NB4 (cell line): ENCODE results near the gene BSDC1.
A peak's percentile ranks its signal among the peaks of the same experiment; 100 is the strongest.
"Not testable (repeated sequence)": the region's sequence is repeated elsewhere in the genome, so short reads cannot be mapped to it uniquely, and the experiment has no call there.

Source experiments
- DNase-seq: peaks from one replicate; pipeline ENCODE4 v3.0.0; 2010; ENCODE audit warnings: low read depth
- H3K4me3 ChIP-seq: one replicate; pipeline ENCODE4 v1.5.1; 2011; ENCODE audit warnings: mild to moderate bottlenecking, low read depth, low read length, moderate library complexity
- MYC ChIP-seq: IDR thresholded peaks from 2 replicates; pipeline ENCODE4 v1.6.1; 2011; ENCODE audit warnings: low read depth, low read length
- POLR2A ChIP-seq: IDR thresholded peaks from 2 replicates; pipeline ENCODE4 v1.6.1; 2011; ENCODE audit warnings: mild to moderate bottlenecking; ENCODE audit not compliant: insufficient read length; ENCODE audit errors: extremely low read depth
- TF ChIP-seq, protein P1 (sequence below): IDR thresholded peaks from one replicate; pipeline ENCODE4 v1.5.1; 2012; ENCODE audit warnings: low read depth, low read length
- TF ChIP-seq, protein P2 (sequence below): IDR thresholded peaks from 2 replicates; pipeline ENCODE4 v1.6.1; 2011; ENCODE audit warnings: low read depth, low read length

BSDC1 gene

DNA sequence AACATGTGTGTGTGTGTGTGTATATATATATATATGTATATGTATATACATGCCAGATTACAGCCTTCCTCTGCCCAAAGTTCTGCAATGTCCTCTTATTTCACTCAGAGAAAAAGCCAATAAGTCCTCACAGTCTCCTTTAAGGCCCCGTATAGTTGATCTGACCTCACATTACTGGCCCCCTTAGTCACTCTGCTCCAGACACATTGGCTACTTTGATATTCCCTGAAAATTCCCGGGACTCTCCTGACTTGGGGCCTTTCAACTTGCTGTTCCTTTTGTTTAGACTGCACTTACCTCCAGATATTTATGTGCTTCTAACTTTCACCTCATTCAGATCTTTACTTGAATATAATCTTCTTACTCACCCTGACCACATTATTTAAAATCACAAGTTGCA, 4.2 kb upstream of the BSDC1 start:
- H3K4me3 ChIP-seq: no peak overlapping the region
- TF ChIP-seq POLR2A (no peak), MYC (no peak)
- TF ChIP-seq, protein P1, sequence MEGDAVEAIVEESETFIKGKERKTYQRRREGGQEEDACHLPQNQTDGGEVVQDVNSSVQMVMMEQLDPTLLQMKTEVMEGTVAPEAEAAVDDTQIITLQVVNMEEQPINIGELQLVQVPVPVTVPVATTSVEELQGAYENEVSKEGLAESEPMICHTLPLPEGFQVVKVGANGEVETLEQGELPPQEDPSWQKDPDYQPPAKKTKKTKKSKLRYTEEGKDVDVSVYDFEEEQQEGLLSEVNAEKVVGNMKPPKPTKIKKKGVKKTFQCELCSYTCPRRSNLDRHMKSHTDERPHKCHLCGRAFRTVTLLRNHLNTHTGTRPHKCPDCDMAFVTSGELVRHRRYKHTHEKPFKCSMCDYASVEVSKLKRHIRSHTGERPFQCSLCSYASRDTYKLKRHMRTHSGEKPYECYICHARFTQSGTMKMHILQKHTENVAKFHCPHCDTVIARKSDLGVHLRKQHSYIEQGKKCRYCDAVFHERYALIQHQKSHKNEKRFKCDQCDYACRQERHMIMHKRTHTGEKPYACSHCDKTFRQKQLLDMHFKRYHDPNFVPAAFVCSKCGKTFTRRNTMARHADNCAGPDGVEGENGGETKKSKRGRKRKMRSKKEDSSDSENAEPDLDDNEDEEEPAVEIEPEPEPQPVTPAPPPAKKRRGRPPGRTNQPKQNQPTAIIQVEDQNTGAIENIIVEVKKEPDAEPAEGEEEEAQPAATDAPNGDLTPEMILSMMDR: no peak
- TF ChIP-seq, protein P2, sequence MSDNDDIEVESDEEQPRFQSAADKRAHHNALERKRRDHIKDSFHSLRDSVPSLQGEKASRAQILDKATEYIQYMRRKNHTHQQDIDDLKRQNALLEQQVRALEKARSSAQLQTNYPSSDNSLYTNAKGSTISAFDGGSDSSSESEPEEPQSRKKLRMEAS: no peak
- DNase-seq: no peak

- H3K4me3 ChIP-seq, DNase-seq: not testable (repeated sequence)
Measured at GRCh38 chr1:32396524-32396923, 2.3 kb upstream of the BSDC1 start.

DNA sequence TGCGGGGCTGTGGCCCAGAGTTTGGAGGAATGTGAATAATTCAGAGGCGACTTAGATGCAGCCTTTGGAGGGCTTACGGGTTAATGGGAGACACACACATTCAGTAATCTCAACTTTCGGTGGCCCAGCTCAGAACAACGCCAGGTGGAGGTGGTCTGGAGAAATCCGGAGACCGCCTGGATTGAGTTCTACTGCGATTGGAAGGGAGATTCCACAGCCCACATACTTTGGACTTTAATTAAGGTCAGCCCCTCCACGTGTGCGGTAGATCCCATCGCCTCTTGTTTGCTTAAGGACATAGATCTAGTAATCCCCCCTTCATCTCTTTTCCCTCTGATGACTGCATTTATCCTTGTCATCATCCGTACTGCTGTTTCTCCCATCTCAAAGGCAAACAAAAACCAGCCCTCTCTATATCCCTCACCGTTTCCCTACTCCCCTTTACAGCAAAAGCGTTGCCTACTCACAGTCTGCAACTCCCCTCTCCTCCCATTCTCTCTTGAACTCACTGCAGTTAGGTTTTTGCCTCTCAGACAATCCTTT, 720 bp upstream of the BSDC1 start:
- peak overlapping the region; percentile 68 for H3K4me3 ChIP-seq
- DNase-seq: no peak
- TF ChIP-seq, protein P2: no peak; the same call in 1 of the 2 replicates
- TF ChIP-seq POLR2A (no peak), MYC (peak; percentile 28; the same call in 1 of the 2 replicates)
- TF ChIP-seq, protein P1: no peak

- TF ChIP-seq POLR2A (no peak), MYC (no peak)
- TF ChIP-seq, protein P1: no peak
- TF ChIP-seq, protein P2: no peak
- H3K4me3 ChIP-seq: peak overlapping the region; percentile 89
- peak; percentile 49 for DNase-seq
Measured at GRCh38 chr1:32393832-32394140, 455 bp downstream of the BSDC1 start.

DNA sequence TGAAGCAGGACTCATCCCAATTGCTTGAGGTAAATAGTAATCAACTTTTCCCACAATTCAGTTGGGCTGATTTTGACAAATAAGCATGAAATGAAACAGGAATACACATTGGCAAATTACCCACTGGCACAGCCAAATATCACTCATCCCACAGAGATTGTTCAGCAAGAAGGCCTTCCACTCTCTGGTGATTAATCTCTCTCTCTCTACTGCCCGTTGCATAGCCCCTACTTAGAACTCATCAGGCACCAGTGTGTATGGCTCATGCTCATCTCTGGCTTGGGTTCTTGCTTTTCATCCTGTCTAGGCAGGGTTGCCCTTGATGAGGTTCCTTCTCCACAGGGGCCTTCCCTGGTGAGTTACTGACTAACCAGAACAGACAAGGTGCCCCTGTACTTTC, 1.1 kb downstream of the BSDC1 start:
- peak overlapping the region; percentile 89 for H3K4me3 ChIP-seq
- DNase-seq: no peak
- TF ChIP-seq POLR2A (no peak), MYC (no peak)
- TF ChIP-seq, protein P2: no peak
- TF ChIP-seq, protein P1: no peak

GRCh38 chr1:32392325-32392724, 1.9 kb downstream of the BSDC1 start:
- TF ChIP-seq, protein P1: no peak
- no peak for TF ChIP-seq MYC
- TF ChIP-seq, protein P2: no peak
- no peak for TF ChIP-seq POLR2A
- no peak overlapping the region for H3K4me3 ChIP-seq
- peak; percentile 27 for DNase-seq
